H54 (cell line): Measurements from ENCODE around the gene CALM1.

Experiments
- DNase-seq: peaks from one replicate; pipeline ENCODE4 v3.0.0; 2011; ENCODE audit warnings: low spot score, mixed read lengths; ENCODE audit not compliant: insufficient read length
- FAIRE-seq: peaks from 3 replicates; lab custom pipeline; 2011; peaks lifted over from hg19 to GRCh38; lab: Jason Lieb, UNC
- POLR2A ChIP-seq: IDR thresholded peaks from 2 replicates; pipeline ENCODE4 v1.6.1; 2011; ENCODE audit warnings: low read depth, mild to moderate bottlenecking, low read length

The CALM1 gene

GRCh38 chr14:90450151-90450550, 53.3 kb downstream of the CALM1 start:
- no peak for FAIRE-seq
- TF ChIP-seq POLR2A = no peak
- DNase-seq = no peak

- no peak for DNase-seq
- TF ChIP-seq POLR2A = no peak
- no peak for FAIRE-seq
Observed at GRCh38 chr14:90450667-90451066, 53.8 kb downstream of the CALM1 start.

- no peak for TF ChIP-seq POLR2A
- FAIRE-seq = no peak
- DNase-seq = no peak
Observed at GRCh38 chr14:90451443-90451842, 54.6 kb downstream of the CALM1 start.

- no peak for TF ChIP-seq POLR2A
- FAIRE-seq = no peak
- no peak for DNase-seq
Observed at GRCh38 chr14:90451961-90452360, 55.1 kb downstream of the CALM1 start.

- no peak for DNase-seq
- FAIRE-seq = no peak
Observed at GRCh38 chr14:90452366-90452765, 55.5 kb downstream of the CALM1 start.

GRCh38 chr14:90453401-90453951, 56.6 kb downstream of the CALM1 start:
- FAIRE-seq (no peak), DNase-seq (no peak)
- no peak for TF ChIP-seq POLR2A

More at GRCh38 chr14:90452366-90452765, 55.5 kb downstream of the CALM1 start:
- no peak for TF ChIP-seq POLR2A

- DNase-seq (peak; percentile 92), FAIRE-seq (no peak)
Observed at GRCh38 chr14:90454041-90455000, 57.5 kb downstream of the CALM1 start.

GRCh38 chr14:90455100-90455571, 58.3 kb downstream of the CALM1 start:
- TF ChIP-seq POLR2A = no peak
- FAIRE-seq (no peak), DNase-seq (no peak)

More at GRCh38 chr14:90454041-90455000, 57.5 kb downstream of the CALM1 start:
- no peak for TF ChIP-seq POLR2A

GRCh38 chr14:90456551-90456950, 59.7 kb downstream of the CALM1 start:
- FAIRE-seq (no peak), DNase-seq (no peak)
- no peak for TF ChIP-seq POLR2A

- TF ChIP-seq POLR2A = no peak
- no peak for FAIRE-seq
- no peak for DNase-seq
Observed at GRCh38 chr14:90457186-90457585, 60.4 kb downstream of the CALM1 start.
